Eye (tissue), 1 donor: ENCODE data around the gene SEMA5A.

Experiments
- DNase-seq: peaks from one replicate; pipeline ENCODE4 v3.0.0-alpha.2; 2015

The SEMA5A gene

GRCh38 chr5:9197881-9198260, 348.0 kb downstream of the SEMA5A start:
- DNase-seq: no peak

- DNase-seq: peak; percentile 93
Measured at GRCh38 chr5:9196403-9197227, 349.3 kb downstream of the SEMA5A start.

GRCh38 chr5:9194509-9194908, 351.4 kb downstream of the SEMA5A start:
- DNase-seq: peak; percentile 74

GRCh38 chr5:9192266-9192665, 353.6 kb downstream of the SEMA5A start:
- DNase-seq: no peak

- no peak for DNase-seq
Measured at GRCh38 chr5:9189681-9190080, 356.2 kb downstream of the SEMA5A start.

GRCh38 chr5:9188956-9189355, 356.9 kb downstream of the SEMA5A start:
- DNase-seq: no peak

GRCh38 chr5:9188131-9188530, 357.7 kb downstream of the SEMA5A start:
- DNase-seq: no peak

GRCh38 chr5:9187614-9188013, 358.3 kb downstream of the SEMA5A start:
- no peak for DNase-seq

- no peak for DNase-seq
Measured at GRCh38 chr5:9186069-9186468, 359.8 kb downstream of the SEMA5A start.

GRCh38 chr5:9183992-9184391, 361.9 kb downstream of the SEMA5A start:
- DNase-seq: no peak

- DNase-seq: no peak
Measured at GRCh38 chr5:9182899-9183695, 362.8 kb downstream of the SEMA5A start.

GRCh38 chr5:9176641-9177040, 369.2 kb downstream of the SEMA5A start:
- no peak for DNase-seq

- DNase-seq: no peak
Measured at GRCh38 chr5:9174446-9174845, 371.4 kb downstream of the SEMA5A start.

GRCh38 chr5:9173281-9174048, 372.4 kb downstream of the SEMA5A start:
- DNase-seq: no peak

GRCh38 chr5:9170026-9170425, 375.8 kb downstream of the SEMA5A start:
- DNase-seq: no peak

- no peak for DNase-seq
Measured at GRCh38 chr5:9169557-9169902, 376.3 kb downstream of the SEMA5A start.

GRCh38 chr5:9168791-9169556, 376.9 kb downstream of the SEMA5A start:
- DNase-seq: no peak

GRCh38 chr5:9166202-9167112, 379.4 kb downstream of the SEMA5A start:
- peak; percentile 18 for DNase-seq

- peak; percentile 73 for DNase-seq
Measured at GRCh38 chr5:9165546-9165945, 380.3 kb downstream of the SEMA5A start.

- DNase-seq: no peak
Measured at GRCh38 chr5:9160747-9161146, 385.1 kb downstream of the SEMA5A start.

- DNase-seq: no peak
Measured at GRCh38 chr5:9157811-9158210, 388.1 kb downstream of the SEMA5A start.

GRCh38 chr5:9157020-9157419, 388.9 kb downstream of the SEMA5A start:
- DNase-seq: peak; percentile 7
